ENCODE measurements around the gene MACROD2. TPM values are rescaled to one million over a fixed set of nuclear protein-coding genes. Genes with fewer than 3 reads are reported as not detected.

The MACROD2 gene
- total RNA-seq, 1 donor: 1.3 TPM

GRCh38 chr20:15018966-15019365, 1023.6 kb downstream of the MACROD2 start:
- no peak overlapping the region for H3K4me3 ChIP-seq (ENCODE audit: low read depth, low read length)
- DNase-seq (ENCODE audit: low read depth): no peak
- TF ChIP-seq, protein P1, sequence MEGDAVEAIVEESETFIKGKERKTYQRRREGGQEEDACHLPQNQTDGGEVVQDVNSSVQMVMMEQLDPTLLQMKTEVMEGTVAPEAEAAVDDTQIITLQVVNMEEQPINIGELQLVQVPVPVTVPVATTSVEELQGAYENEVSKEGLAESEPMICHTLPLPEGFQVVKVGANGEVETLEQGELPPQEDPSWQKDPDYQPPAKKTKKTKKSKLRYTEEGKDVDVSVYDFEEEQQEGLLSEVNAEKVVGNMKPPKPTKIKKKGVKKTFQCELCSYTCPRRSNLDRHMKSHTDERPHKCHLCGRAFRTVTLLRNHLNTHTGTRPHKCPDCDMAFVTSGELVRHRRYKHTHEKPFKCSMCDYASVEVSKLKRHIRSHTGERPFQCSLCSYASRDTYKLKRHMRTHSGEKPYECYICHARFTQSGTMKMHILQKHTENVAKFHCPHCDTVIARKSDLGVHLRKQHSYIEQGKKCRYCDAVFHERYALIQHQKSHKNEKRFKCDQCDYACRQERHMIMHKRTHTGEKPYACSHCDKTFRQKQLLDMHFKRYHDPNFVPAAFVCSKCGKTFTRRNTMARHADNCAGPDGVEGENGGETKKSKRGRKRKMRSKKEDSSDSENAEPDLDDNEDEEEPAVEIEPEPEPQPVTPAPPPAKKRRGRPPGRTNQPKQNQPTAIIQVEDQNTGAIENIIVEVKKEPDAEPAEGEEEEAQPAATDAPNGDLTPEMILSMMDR (IDR thresholded peaks at IDR 0.05; ENCODE audit: insufficient read depth, low read length): no peak

GRCh38 chr20:15020845-15021244, 1025.5 kb downstream of the MACROD2 start:
- TF ChIP-seq, protein P1 (IDR thresholded peaks at IDR 0.05; ENCODE audit: insufficient read depth, low read length): no peak
- no peak overlapping the region for H3K4me3 ChIP-seq (ENCODE audit: low read depth, low read length)
- DNase-seq (ENCODE audit: low read depth): no peak

DNA sequence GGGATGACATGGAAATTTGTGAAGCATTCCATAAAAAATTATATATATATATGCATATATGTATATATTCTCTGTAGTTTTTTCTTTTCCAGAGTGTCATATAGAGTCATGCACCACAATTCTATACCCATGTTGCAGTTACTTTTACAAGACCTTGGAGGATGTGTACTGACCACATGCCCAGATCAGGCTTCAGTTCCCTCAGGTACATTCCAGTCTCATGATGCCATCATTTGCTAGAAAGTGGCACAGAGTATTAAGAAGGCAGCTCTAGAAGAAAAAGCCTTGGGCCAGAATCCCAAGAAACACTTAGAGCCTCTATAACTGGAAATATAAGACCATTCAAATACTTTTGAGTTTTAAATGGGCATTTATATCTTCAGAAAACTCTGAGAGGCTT, 1027.6 kb downstream of the MACROD2 start:
- no peak overlapping the region for H3K4me3 ChIP-seq (ENCODE audit: low read depth, low read length)
- DNase-seq (ENCODE audit: low read depth): no peak
- TF ChIP-seq, protein P1 (IDR thresholded peaks at IDR 0.05; ENCODE audit: insufficient read depth, low read length): no peak

DNA sequence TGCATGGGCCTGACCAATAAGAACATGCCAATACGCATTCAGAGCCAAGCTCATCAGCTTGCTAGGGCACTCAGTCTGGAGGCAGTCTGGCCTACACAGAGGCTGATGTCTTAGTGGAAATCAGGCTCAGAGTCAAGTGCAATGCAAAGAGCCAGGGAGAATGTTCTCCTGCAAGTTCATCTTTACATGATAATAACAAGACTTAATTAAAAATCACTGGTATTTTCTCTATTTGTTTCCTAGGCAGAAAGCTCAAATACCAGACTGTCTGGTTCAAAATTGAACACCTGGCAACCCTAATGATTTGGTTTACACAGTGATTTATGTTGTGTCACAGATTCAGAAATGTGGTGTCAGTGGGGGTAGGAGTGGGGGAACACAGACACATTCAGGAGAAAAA, 1031.4 kb downstream of the MACROD2 start:
- H3K4me3 ChIP-seq (ENCODE audit: low read depth, low read length): no peak overlapping the region
- DNase-seq (ENCODE audit: low read depth): no peak
- TF ChIP-seq, protein P1 (IDR thresholded peaks at IDR 0.05; ENCODE audit: insufficient read depth, low read length): no peak

DNA sequence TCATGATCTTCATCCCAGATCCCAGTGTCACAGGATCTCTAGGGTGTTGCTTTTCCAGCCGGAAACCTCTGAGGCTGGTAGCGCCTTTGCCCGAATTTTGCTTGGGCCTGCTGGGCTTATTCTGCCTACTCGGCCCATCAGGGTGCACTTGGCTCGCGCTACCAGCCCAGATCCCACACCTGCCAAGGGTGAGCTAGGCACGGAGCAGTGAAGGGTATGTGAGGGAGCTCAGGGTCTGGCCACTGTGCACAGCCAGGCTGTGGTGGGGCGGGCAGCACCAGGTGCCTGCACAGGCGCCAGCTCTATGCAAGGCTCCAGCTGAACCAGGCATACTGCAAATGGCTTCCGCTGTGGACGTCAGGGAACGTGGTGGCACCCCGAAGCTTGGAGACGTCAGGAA, 1035.5 kb downstream of the MACROD2 start:
- TF ChIP-seq, protein P1 (IDR thresholded peaks at IDR 0.05; ENCODE audit: insufficient read depth, low read length): no peak
- no peak overlapping the region for H3K4me3 ChIP-seq (ENCODE audit: low read depth, low read length)
- no peak for DNase-seq (ENCODE audit: low read depth)

GRCh38 chr20:15031546-15032351, 1036.4 kb downstream of the MACROD2 start:
- H3K4me3 ChIP-seq (ENCODE audit: low read depth, low read length): no peak overlapping the region
- no peak for DNase-seq (ENCODE audit: low read depth)
- TF ChIP-seq, protein P1 (IDR thresholded peaks at IDR 0.05; ENCODE audit: insufficient read depth, low read length): no peak

DNA sequence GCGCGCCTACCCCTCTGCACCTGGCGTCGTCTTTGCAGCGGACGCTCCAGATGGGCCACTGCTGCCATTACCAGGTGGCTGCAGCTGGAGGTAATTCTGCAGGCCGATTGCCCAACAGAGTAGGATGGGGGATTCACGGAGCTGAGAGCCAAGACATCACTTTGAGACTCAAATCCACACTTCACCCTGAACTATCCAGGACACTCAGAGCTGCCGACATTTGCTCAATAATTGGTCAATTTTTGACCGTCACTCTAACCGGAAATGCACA, 1037.0 kb downstream of the MACROD2 start:
- TF ChIP-seq, protein P1 (IDR thresholded peaks at IDR 0.05; ENCODE audit: insufficient read depth, low read length): no peak

More for the DNA sequence above, 1037.0 kb downstream of the MACROD2 start:
- no peak overlapping the region for H3K4me3 ChIP-seq (ENCODE audit: low read depth, low read length)
- no peak for DNase-seq (ENCODE audit: low read depth)
